Left lung (tissue), 10 donors: ENCODE data around the gene RASSF4. TPM values are rescaled to one million over a fixed set of nuclear protein-coding genes. Genes with fewer than 3 reads are reported as not detected.
A peak's percentile ranks its signal among the peaks of the same experiment; 100 is the strongest.

Experiments used
- ATAC-seq: fragments of 200-7000 bp; cut with Tn5 transposase; one replicate; pipeline ENCODE4 v1.9.1; 2020; ENCODE audit warnings: moderate library complexity
- DNase-seq, 4 donors: peaks; one replicate each; pipeline ENCODE4 v3.0.0-alpha.2; 2013 to 2020
- H3K27ac ChIP-seq, 2 donors: fragments of 200-600 bp; sonication (generic) in 1 of 2; one replicate each; pipeline versions ENCODE4 v1.5.0 to v1.8.0; 2020 to 2021
- H3K27me3 ChIP-seq, 2 donors: fragments of 200-600 bp; sonication (generic) in 1 of 2; one replicate each; pipeline versions ENCODE4 v1.5.0 to v1.8.0; 2020 to 2021
- H3K36me3 ChIP-seq, 2 donors: fragments of 200-600 bp; sonication (generic) in 1 of 2; one replicate each; pipeline versions ENCODE4 v1.5.0 to v1.8.0; 2020 to 2021
- H3K4me1 ChIP-seq, 2 donors: fragments of 200-600 bp; one replicate each; pipeline ENCODE4 v1.8.0; 2021
- H3K4me3 ChIP-seq, 2 donors: fragments of 200-600 bp; sonication (generic) in 1 of 2; one replicate each; pipeline versions ENCODE4 v1.5.0 to v1.8.0; 2020 to 2021; ENCODE audit warnings: mild to moderate bottlenecking in 1 of 2
- H3K9me3 ChIP-seq, 2 donors: fragments of 200-600 bp; sonication (generic) in 1 of 2; one replicate each; pipeline versions ENCODE4 v1.5.0 to v1.8.0; 2020 to 2021
- CTCF ChIP-seq, 2 donors: fragments of 200-600 bp; sonication (generic) in 1 of 2; IDR thresholded peaks; one replicate each; pipeline versions ENCODE4 v1.5.0 to v1.8.0; 2021; ENCODE audit warnings: antibody characterized with exemption in 2 of 2
- intact Hi-C, 2 donors: fragments of 100-400 bp; cut with DNase I; formaldehyde crosslinking; loops; one replicate each; pipeline versions ENCODE4 v1.11.2 to v1.14.2; 2022
- polyA plus RNA-seq, 6 donors: library from polyadenylated mRNA; unstranded; fragments of 120-200 nt; gene quantifications; one replicate each; pipeline ENCODE4 v1.2.1, GENCODE V29; 2013; ENCODE audit not compliant: insufficient read length in 6 of 6
- total RNA-seq, 2 donors: library from RNA; stranded (reverse); fragmentation: NEBNext Ultra II Directional; extraction: Animal tissue kit (Norgen Biotek cat#: 25700); gene quantifications; one replicate each; pipeline ENCODE4 v1.2.1, GENCODE V29; 2021
- donor health status: DM: no; HTN: yes; CAD: no.
- donor health status: DM: no; HTN: no; CAD: no.

The RASSF4 gene
- total and polyA plus RNA-seq, 8 donors: 17.1 to 54.7 (median 20.7) TPM

- no peaks in the 10 kb centered on the region for H3K36me3 ChIP-seq
- DNase-seq (no peak), ATAC-seq (no peak)
- H3K27ac ChIP-seq: no peak overlapping the region
- TF ChIP-seq CTCF (IDR thresholded peaks at IDR 0.05): no peak
- intact Hi-C loops: no loop called here
- peaks cover 0 to 3% of the 10 kb centered on the region in 2 donors for H3K4me1 ChIP-seq
- H3K27me3 ChIP-seq: no peaks in the 10 kb centered on the region
- no peak overlapping the region for H3K4me3 ChIP-seq
- peaks cover 0 to 2% of the 10 kb centered on the region in 2 donors for H3K9me3 ChIP-seq
Measured at GRCh38 chr10:44920252-44920651, 39.4 kb upstream of the RASSF4 start.

- no peak for DNase-seq
- H3K4me1 ChIP-seq: no peaks in the 10 kb centered on the region
- peaks cover 0 to 2% of the 10 kb centered on the region in 2 donors for H3K9me3 ChIP-seq
- H3K27ac ChIP-seq: no peak overlapping the region
- no peak overlapping the region for H3K4me3 ChIP-seq
- ATAC-seq: no peak
- no peaks in the 10 kb centered on the region for H3K27me3 ChIP-seq
- TF ChIP-seq CTCF (IDR thresholded peaks at IDR 0.05): no peak
- H3K36me3 ChIP-seq: no peaks in the 10 kb centered on the region
- intact Hi-C loops: no loop called here
Measured at GRCh38 chr10:44921061-44921460, 38.5 kb upstream of the RASSF4 start.

- no peaks in the 10 kb centered on the region for H3K4me1 ChIP-seq
- DNase-seq (no peak), ATAC-seq (no peak)
- TF ChIP-seq CTCF (IDR thresholded peaks at IDR 0.05): no peak
- no peaks in the 10 kb centered on the region for H3K36me3 ChIP-seq
- H3K27ac ChIP-seq: no peak overlapping the region
- H3K4me3 ChIP-seq: no peak overlapping the region
- H3K9me3 ChIP-seq: peaks cover 0 to 2% of the 10 kb centered on the region in 2 donors
- intact Hi-C loops: no loop called here
- H3K27me3 ChIP-seq: no peaks in the 10 kb centered on the region
Measured at GRCh38 chr10:44921506-44921905, 38.1 kb upstream of the RASSF4 start.

GRCh38 chr10:44922021-44922420, 37.6 kb upstream of the RASSF4 start:
- Histone ChIP-seq H3K27ac (no peak overlapping the region), H3K4me3 (no peak overlapping the region), H3K36me3 (no peaks in the 10 kb centered on the region), H3K9me3 (peaks cover 0 to 2% of the 10 kb centered on the region in 2 donors), H3K4me1 (peaks cover 0 to 4% of the 10 kb centered on the region in 2 donors), H3K27me3 (no peaks in the 10 kb centered on the region)
- TF ChIP-seq CTCF (IDR thresholded peaks at IDR 0.05): no peak
- DNase-seq (no peak), ATAC-seq (no peak)
- intact Hi-C loops: no loop called here

GRCh38 chr10:44922796-44923545, 36.6 kb upstream of the RASSF4 start:
- ATAC-seq (no peak), DNase-seq (peak in 1 of 4 donors; percentile 36)
- no peak for TF ChIP-seq CTCF (IDR thresholded peaks at IDR 0.05)
- intact Hi-C loops: no loop called here
- Histone ChIP-seq H3K36me3 (no peaks in the 10 kb centered on the region), H3K4me1 (peaks cover 0 to 9% of the 10 kb centered on the region in 2 donors), H3K4me3 (no peak overlapping the region), H3K9me3 (peaks cover 0 to 2% of the 10 kb centered on the region in 2 donors), H3K27me3 (no peaks in the 10 kb centered on the region), H3K27ac (no peak overlapping the region)
